ENCODE data around the gene ADAMTSL2.

Gene ADAMTSL2

GRCh38 chr9:133551446-133551845, 16.9 kb downstream of the ADAMTSL2 start:
- Histone ChIP-seq H3K9ac (ENCODE audit: low read length) (no peak overlapping the region), H3K9me2 (replicated peaks; ENCODE audit: insufficient read depth, low read length) (no peaks in the 10 kb centered on the region), H3F3A (ENCODE audit: insufficient read depth) (no peaks in the 10 kb centered on the region), H3K9me3 (ENCODE audit: insufficient read depth, low read length) (no peaks in the 10 kb centered on the region), H3K4me3 (ENCODE audit: insufficient read depth, low read length, poor library complexity, severe bottlenecking) (no peak overlapping the region), H3K27ac (ENCODE audit: low read depth, low read length) (no peak overlapping the region), H3K79me2 (ENCODE audit: insufficient read depth, low read length) (no peaks in the 10 kb centered on the region), H3K27me3 (ENCODE audit: low read length) (no peaks in the 10 kb centered on the region), H3K36me3 (ENCODE audit: low read length) (no peaks in the 10 kb centered on the region), H4K20me1 (ENCODE audit: low read depth, low read length) (no peaks in the 10 kb centered on the region), H3K4me2 (ENCODE audit: low read depth, low read length, poor library complexity, severe bottlenecking) (no peak overlapping the region), H2AFZ (ENCODE audit: low read depth, low read length, severe bottlenecking) (no peak overlapping the region)
- TF ChIP-seq CTCF (IDR thresholded peaks at IDR 0.05; ENCODE audit: insufficient read depth, low read length, poor library complexity, severe bottlenecking), result no peak
- no peak for TF ChIP-seq EZH2phosphoT487 (conservative IDR thresholded peaks at IDR 0.05; ENCODE audit: low read length)

- H3K27ac ChIP-seq (ENCODE audit: low read depth, low read length), result no peak overlapping the region
- H4K20me1 ChIP-seq (ENCODE audit: low read depth, low read length), result no peaks in the 10 kb centered on the region
- TF ChIP-seq CTCF (IDR thresholded peaks at IDR 0.05; ENCODE audit: insufficient read depth, low read length, poor library complexity, severe bottlenecking), result no peak
- TF ChIP-seq EZH2phosphoT487 (conservative IDR thresholded peaks at IDR 0.05; ENCODE audit: low read length), result no peak
- H3K36me3 ChIP-seq (ENCODE audit: low read length), result no peaks in the 10 kb centered on the region
- H3K4me2 ChIP-seq (ENCODE audit: low read depth, low read length, poor library complexity, severe bottlenecking), result no peak overlapping the region
- H3K9me2 ChIP-seq (replicated peaks; ENCODE audit: insufficient read depth, low read length), result no peaks in the 10 kb centered on the region
- no peaks in the 10 kb centered on the region for H3K79me2 ChIP-seq (ENCODE audit: insufficient read depth, low read length)
- no peaks in the 10 kb centered on the region for H3K9me3 ChIP-seq (ENCODE audit: insufficient read depth, low read length)
- H3F3A ChIP-seq (ENCODE audit: insufficient read depth), result no peaks in the 10 kb centered on the region
- H3K27me3 ChIP-seq (ENCODE audit: low read length), result no peaks in the 10 kb centered on the region
- H3K9ac ChIP-seq (ENCODE audit: low read length), result no peak overlapping the region
- H2AFZ ChIP-seq (ENCODE audit: low read depth, low read length, severe bottlenecking), result no peak overlapping the region
- H3K4me3 ChIP-seq (ENCODE audit: insufficient read depth, low read length, poor library complexity, severe bottlenecking), result no peak overlapping the region
These were observed 17.7 kb downstream of the ADAMTSL2 start for GRCh38 chr9:133552236-133552635.

GRCh38 chr9:133553123-133553522, 18.6 kb downstream of the ADAMTSL2 start:
- H3K27ac ChIP-seq (ENCODE audit: low read depth, low read length), result no peak overlapping the region
- H2AFZ ChIP-seq (ENCODE audit: low read depth, low read length, severe bottlenecking), result no peak overlapping the region
- no peaks in the 10 kb centered on the region for H3K9me2 ChIP-seq (replicated peaks; ENCODE audit: insufficient read depth, low read length)
- no peaks in the 10 kb centered on the region for H3K36me3 ChIP-seq (ENCODE audit: low read length)
- TF ChIP-seq EZH2phosphoT487 (conservative IDR thresholded peaks at IDR 0.05; ENCODE audit: low read length) (no peak), CTCF (IDR thresholded peaks at IDR 0.05; ENCODE audit: insufficient read depth, low read length, poor library complexity, severe bottlenecking) (no peak)
- no peaks in the 10 kb centered on the region for H3K79me2 ChIP-seq (ENCODE audit: insufficient read depth, low read length)
- no peaks in the 10 kb centered on the region for H3F3A ChIP-seq (ENCODE audit: insufficient read depth)
- no peaks in the 10 kb centered on the region for H4K20me1 ChIP-seq (ENCODE audit: low read depth, low read length)
- H3K9ac ChIP-seq (ENCODE audit: low read length), result no peak overlapping the region
- no peak overlapping the region for H3K4me2 ChIP-seq (ENCODE audit: low read depth, low read length, poor library complexity, severe bottlenecking)
- H3K9me3 ChIP-seq (ENCODE audit: insufficient read depth, low read length), result no peaks in the 10 kb centered on the region
- no peak overlapping the region for H3K4me3 ChIP-seq (ENCODE audit: insufficient read depth, low read length, poor library complexity, severe bottlenecking)
- H3K27me3 ChIP-seq (ENCODE audit: low read length), result no peaks in the 10 kb centered on the region
